Upper lobe of right lung (tissue), 1 donor: ENCODE data around the gene EFTUD2. TPM values are rescaled to one million over a fixed set of nuclear protein-coding genes. Genes with fewer than 3 reads are reported as not detected.

ENCODE experiments used
- ATAC-seq: fragments of 200-7000 bp; cut with Tn5 transposase; one replicate; pipeline ENCODE4 v1.9.1; 2020; ENCODE audit warnings: mild to moderate bottlenecking, moderate library complexity
- DNase-seq: peaks from one replicate; pipeline ENCODE4 v3.0.0-alpha.2; 2020
- H3K27ac ChIP-seq: fragments of 200-600 bp; one replicate; pipeline ENCODE4 v1.8.0; 2022
- H3K27me3 ChIP-seq: fragments of 200-600 bp; one replicate; pipeline ENCODE4 v1.8.0; 2022; ENCODE audit warnings: mild to moderate bottlenecking
- H3K36me3 ChIP-seq: fragments of 200-600 bp; one replicate; pipeline ENCODE4 v1.8.0; 2022
- H3K4me1 ChIP-seq: fragments of 200-600 bp; one replicate; pipeline ENCODE4 v1.8.0; 2022
- H3K4me3 ChIP-seq: fragments of 200-600 bp; one replicate; pipeline ENCODE4 v1.8.0; 2022; ENCODE audit warnings: mild to moderate bottlenecking
- H3K9me3 ChIP-seq: fragments of 200-600 bp; one replicate; pipeline ENCODE4 v1.8.0; 2022
- CTCF ChIP-seq: fragments of 200-600 bp; IDR thresholded peaks from one replicate; pipeline ENCODE4 v1.8.0; 2022; ENCODE audit warnings: antibody characterized with exemption
- intact Hi-C: fragments of 100-400 bp; cut with DNase I; formaldehyde crosslinking; loops from one replicate; pipeline ENCODE4 v1.11.0; 2022
- total RNA-seq: library from RNA; stranded (reverse); fragmentation: NEBNext Ultra II Directional; extraction: Animal tissue kit (Norgen Biotek cat#: 25700); gene quantifications from one replicate; pipeline ENCODE4 v1.2.1, GENCODE V29; 2021
- donor health status: DM: no; HTN: yes; CAD: no; lungs with severe emphysema.

Gene EFTUD2
- total RNA-seq, 1 donor from 2014 or later: 74.4 TPM

DNA sequence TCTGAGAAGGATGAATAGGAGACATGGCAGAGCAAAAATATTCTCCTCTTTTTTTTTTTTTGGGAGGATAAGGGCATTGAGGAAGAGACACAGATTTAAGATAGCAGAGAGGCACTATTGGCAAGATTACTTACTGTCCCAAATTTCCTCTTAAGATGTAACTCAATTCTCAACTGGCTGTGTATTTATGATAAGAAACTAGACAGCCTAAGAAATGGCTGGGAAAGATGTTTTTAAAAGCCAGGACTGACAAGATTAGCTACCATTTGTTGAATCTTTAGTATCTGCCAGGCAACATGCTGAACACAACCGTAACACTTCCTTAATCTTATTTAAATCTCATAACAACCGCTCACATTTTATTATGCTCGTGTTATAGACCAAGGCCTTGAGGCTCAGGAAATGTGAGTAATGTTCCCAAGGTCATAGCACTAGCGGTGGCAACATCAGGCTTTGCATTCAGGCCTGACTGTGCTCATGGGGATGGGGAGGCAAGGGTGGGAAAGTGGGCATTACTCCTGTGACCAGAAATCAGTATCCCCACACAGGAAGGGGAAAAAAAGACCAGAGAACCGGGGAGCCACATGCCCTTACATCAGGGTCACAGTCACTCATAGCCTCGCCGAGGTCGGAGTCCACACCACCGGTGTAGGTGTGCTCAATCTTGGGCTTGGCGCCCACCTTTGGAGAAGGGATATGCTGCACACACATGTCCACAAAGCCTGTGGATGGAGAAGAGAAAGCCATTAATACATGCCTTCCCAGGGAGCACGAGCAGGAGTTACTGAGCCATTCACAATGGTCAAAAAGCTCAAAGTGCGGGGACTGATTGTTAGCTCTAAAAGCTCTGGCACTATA is 36.0 kb downstream of the EFTUD2 start:
- Histone ChIP-seq H3K4me3 (no peak overlapping the region), H3K36me3 (peaks cover 92% of the 10 kb centered on the region), H3K27ac (peak overlapping the region; percentile 3), H3K9me3 (no peaks in the 10 kb centered on the region), H3K4me1 (no peaks in the 10 kb centered on the region), H3K27me3 (no peaks in the 10 kb centered on the region)
- TF ChIP-seq CTCF: no peak
- DNase-seq (no peak), ATAC-seq (no peak)
- intact Hi-C loops: no loop called here

- no peak for DNase-seq
- Histone ChIP-seq H3K27ac (peak overlapping the region; percentile 3), H3K4me1 (no peaks in the 10 kb centered on the region), H3K4me3 (no peak overlapping the region), H3K36me3 (peaks cover 93% of the 10 kb centered on the region), H3K9me3 (no peaks in the 10 kb centered on the region), H3K27me3 (no peaks in the 10 kb centered on the region)
- intact Hi-C loops: no loop called here
- TF ChIP-seq CTCF: no peak
- ATAC-seq: no peak
Observed at GRCh38 chr17:44862278-44862914, 36.8 kb downstream of the EFTUD2 start.

DNA sequence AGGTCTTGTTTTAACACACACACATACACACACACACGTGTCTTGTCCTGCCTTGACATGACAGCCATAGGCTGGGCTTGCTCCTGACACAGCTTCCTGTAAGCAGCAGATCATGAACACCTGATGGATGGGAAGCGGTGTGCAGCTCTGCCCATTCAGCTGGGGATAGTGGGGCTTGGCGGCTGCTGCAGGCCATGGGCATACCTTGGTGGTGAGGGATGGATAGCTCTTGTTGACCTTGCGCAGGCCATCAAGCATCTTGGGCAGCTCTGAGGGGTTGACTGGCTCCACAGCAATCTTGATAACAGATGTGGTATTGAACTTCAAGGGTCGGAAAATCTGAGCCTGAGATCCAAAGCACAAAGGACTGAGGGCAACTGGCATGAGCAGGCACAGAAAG is 39.5 kb downstream of the EFTUD2 start:
- Histone ChIP-seq H3K9me3 (no peaks in the 10 kb centered on the region), H3K27ac (no peak overlapping the region), H3K36me3 (peaks cover 99% of the 10 kb centered on the region), H3K4me3 (no peak overlapping the region), H3K27me3 (no peaks in the 10 kb centered on the region), H3K4me1 (no peaks in the 10 kb centered on the region)
- intact Hi-C loops: no loop called here
- TF ChIP-seq CTCF: no peak
- no peak for DNase-seq
- ATAC-seq: no peak

DNA sequence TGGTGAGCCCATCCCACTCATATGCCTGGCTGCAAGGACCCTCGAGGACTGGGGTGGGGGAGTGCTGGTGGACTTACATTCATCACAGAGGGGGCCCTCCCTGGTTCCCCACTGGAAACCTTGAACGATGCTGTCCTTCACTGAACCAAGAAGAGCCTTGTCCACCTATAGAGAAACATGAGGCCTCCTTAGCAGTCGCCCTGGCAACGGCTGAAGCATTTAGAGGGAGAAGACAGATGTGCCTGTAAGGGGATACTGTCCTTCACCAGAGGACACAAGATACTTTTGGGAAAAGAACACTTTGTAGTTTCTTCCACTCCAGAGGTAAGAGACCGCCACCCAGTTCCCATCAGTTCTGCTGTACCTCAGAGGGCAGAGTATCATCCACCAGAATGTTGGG is 45.1 kb downstream of the EFTUD2 start:
- no peak for TF ChIP-seq CTCF
- intact Hi-C loops: no loop called here
- no peaks in the 10 kb centered on the region for H3K4me1 ChIP-seq
- peaks cover 93% of the 10 kb centered on the region for H3K36me3 ChIP-seq
- H3K27me3 ChIP-seq: no peaks in the 10 kb centered on the region
- DNase-seq (no peak), ATAC-seq (no peak)
- H3K9me3 ChIP-seq: no peaks in the 10 kb centered on the region
- no peak overlapping the region for H3K4me3 ChIP-seq
- no peak overlapping the region for H3K27ac ChIP-seq

- Histone ChIP-seq H3K4me1 (no peaks in the 10 kb centered on the region), H3K27me3 (no peaks in the 10 kb centered on the region), H3K27ac (peak overlapping the region; percentile 26), H3K36me3 (peaks cover 58% of the 10 kb centered on the region), H3K9me3 (no peaks in the 10 kb centered on the region), H3K4me3 (no peak overlapping the region)
- ATAC-seq (no peak), DNase-seq (no peak)
- intact Hi-C loops: no loop called here
- no peak for TF ChIP-seq CTCF
Observed at GRCh38 chr17:44850612-44851011, 48.6 kb downstream of the EFTUD2 start.
